GM12875 (cell line): ENCODE measurements around the gene THOC1.

Experiments
- H3K4me3 ChIP-seq: one replicate; pipeline ENCODE4 v1.5.1; 2011; ENCODE audit warnings: low read depth, low read length, control low read depth
- TF ChIP-seq, protein P1 (sequence below): IDR thresholded peaks from 2 replicates; pipeline ENCODE4 v1.5.1; 2011; ENCODE audit warnings: low read depth, mild to moderate bottlenecking, control low read depth, inconsistent platforms, low read length, moderate library complexity, borderline replicate concordance; ENCODE audit not compliant: insufficient read depth

The THOC1 gene

GRCh38 chr18:260547-260946 is 7.3 kb downstream of the THOC1 start:
- H3K4me3 ChIP-seq, result no peak overlapping the region
- TF ChIP-seq, protein P1, sequence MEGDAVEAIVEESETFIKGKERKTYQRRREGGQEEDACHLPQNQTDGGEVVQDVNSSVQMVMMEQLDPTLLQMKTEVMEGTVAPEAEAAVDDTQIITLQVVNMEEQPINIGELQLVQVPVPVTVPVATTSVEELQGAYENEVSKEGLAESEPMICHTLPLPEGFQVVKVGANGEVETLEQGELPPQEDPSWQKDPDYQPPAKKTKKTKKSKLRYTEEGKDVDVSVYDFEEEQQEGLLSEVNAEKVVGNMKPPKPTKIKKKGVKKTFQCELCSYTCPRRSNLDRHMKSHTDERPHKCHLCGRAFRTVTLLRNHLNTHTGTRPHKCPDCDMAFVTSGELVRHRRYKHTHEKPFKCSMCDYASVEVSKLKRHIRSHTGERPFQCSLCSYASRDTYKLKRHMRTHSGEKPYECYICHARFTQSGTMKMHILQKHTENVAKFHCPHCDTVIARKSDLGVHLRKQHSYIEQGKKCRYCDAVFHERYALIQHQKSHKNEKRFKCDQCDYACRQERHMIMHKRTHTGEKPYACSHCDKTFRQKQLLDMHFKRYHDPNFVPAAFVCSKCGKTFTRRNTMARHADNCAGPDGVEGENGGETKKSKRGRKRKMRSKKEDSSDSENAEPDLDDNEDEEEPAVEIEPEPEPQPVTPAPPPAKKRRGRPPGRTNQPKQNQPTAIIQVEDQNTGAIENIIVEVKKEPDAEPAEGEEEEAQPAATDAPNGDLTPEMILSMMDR, result no peak

- no peak overlapping the region for H3K4me3 ChIP-seq
- TF ChIP-seq, protein P1, result no peak
Observed at GRCh38 chr18:255171-255570, 12.7 kb downstream of the THOC1 start.

DNA sequence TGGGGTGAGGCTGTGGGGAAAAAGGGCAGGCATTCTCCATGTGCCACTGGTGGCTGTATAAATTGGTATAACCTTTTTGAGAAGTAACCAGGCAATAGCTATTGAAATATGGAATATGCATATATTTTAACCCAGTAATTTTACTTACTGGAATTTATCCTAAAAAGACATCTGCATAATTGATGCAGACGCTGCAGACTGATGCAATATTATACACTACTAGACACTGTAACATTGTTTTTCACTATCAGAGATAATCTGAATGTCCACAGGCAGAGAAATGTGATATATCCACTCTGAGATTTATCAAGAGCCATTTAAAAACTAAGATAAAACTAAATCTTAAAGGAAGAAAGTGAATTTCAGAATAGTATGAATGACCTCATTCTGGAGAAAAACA is 14.7 kb downstream of the THOC1 start:
- TF ChIP-seq, protein P1, result no peak
- no peak overlapping the region for H3K4me3 ChIP-seq

- no peak overlapping the region for H3K4me3 ChIP-seq
- TF ChIP-seq, protein P1, result no peak
Observed at GRCh38 chr18:251572-251971, 16.3 kb downstream of the THOC1 start.

DNA sequence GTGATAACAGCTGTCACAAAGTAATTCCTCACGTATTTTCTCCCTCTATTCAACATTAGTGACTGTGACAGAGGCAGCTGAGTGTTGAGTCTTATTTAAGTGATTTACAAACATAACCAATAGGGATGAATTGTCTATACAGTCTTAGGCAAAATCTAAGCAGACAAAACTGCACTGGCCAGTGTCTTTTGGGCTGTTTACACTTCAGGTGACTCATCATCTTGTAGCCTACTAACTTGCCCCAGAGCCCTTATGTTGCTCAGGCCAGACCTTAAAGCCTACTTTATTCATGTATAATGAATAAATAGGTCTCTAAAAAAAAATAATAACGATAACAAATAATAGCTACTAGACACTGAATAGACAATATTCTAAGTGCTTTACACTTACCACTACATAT is 17.2 kb downstream of the THOC1 start:
- H3K4me3 ChIP-seq, result no peak overlapping the region
- TF ChIP-seq, protein P1, result no peak

- no peak overlapping the region for H3K4me3 ChIP-seq
- TF ChIP-seq, protein P1, result no peak
Observed at GRCh38 chr18:248053-248452, 19.8 kb downstream of the THOC1 start.

DNA sequence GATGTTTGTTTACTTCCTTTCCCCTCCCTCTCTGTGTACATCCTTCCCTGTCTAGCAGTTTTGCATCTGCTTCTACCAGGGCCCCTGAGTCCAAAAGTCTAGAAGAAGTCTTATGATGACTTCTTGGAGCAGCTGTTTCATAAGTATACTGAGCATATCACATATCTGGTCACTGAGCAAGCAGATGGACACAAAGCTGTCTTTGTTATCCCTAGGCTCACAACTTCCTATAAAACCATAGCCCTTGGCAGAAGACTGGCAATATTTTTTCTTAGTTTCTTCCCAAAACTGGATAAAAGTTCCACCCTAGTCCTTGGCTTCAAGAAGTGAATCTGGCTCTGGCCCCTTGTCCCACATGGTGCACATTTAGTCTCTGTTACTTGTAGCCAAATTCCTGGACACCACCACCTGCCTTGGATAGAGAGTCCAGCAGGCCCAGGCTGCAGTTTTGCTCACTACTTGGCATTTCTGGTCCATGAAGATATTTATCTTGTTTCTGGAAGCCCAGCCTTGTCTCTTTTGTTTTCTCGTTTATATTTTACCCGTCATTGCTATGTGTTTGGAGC is 22.5 kb downstream of the THOC1 start:
- H3K4me3 ChIP-seq, result no peak overlapping the region
- TF ChIP-seq, protein P1, result no peak
